ENCODE results near the gene STX8. TPM values are rescaled to one million over a fixed set of nuclear protein-coding genes. Genes with fewer than 3 reads are reported as not detected.

The STX8 gene
- total and polyA plus RNA-seq, 3 donors from 2014 or later: 103 to 160 (median 125) TPM

DNA sequence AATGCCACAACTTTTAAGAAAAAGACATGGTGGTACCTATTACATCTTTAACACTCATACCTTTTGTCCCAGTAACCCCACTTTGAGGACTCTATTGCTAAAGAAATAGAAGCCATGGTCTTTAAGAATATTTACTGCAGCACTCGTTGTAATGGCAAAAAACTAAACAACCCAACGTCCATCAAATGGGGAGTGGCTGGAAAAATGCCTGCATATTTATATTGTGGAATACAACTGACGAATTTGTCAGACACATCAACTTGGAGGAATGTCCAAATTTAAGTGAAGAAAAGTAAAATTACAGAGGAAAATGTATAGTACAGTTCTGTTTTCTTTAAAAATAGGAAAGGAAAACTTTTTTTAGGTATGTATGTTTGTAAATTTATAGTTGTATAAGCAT, 47.8 kb downstream of the STX8 start:
- no peak for DNase-seq
- Histone ChIP-seq H3K4me3 (no peak overlapping the region), H3K9me3 (no peaks in the 10 kb centered on the region), H3K4me1 (no peaks in the 10 kb centered on the region), H3K27me3 (no peaks in the 10 kb centered on the region), H3K27ac (no peak overlapping the region), H3K36me3 (ENCODE audit: low read depth, missing control alignments) (no peaks in the 10 kb centered on the region)
- WGBS, 2 donors: 70 to 82% methylated on average over 3 of the region's 3 CpGs
- intact Hi-C loops (cut with DNase I; ENCODE audit: low total_unique reads): loop anchor here (10.0 kb wide), 1 partner anchor 533 kb away; no protein-coding TSS in a partner anchor
- TF ChIP-seq CTCF (IDR thresholded peaks at IDR 0.05) (no peak), POLR2A (IDR thresholded peaks at IDR 0.05) (no peak)

DNA sequence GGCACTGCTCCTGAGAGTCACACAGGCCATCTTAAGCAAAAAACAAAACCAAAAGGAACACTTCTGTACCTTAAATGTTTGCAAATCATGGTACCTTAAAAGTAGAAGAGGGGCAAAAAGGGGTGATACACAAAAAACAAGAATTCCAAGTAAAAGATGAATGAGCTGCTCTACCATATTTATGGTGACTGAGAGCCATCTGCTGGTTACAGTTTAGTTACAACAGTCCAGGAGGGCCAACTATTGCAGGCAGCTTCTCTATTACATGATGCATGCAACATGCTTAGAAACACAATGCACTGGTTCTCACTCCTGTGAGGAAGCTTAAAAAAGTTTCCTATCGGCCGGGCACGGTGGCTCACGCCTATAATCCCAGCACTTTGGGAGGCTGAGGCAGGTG, 53.5 kb downstream of the STX8 start:
- Histone ChIP-seq H3K9me3 (no peaks in the 10 kb centered on the region), H3K36me3 (ENCODE audit: low read depth, missing control alignments) (no peaks in the 10 kb centered on the region), H3K27me3 (no peaks in the 10 kb centered on the region), H3K4me3 (no peak overlapping the region), H3K27ac (no peak overlapping the region), H3K4me1 (no peaks in the 10 kb centered on the region)
- TF ChIP-seq CTCF (IDR thresholded peaks at IDR 0.05) (peak; percentile 17 to 50 (median 32)), POLR2A (IDR thresholded peaks at IDR 0.05) (no peak)
- peak; percentile 22 for DNase-seq
- intact Hi-C loops (cut with DNase I; ENCODE audit: low total_unique reads): loop anchor here (10.0 kb wide), 1 partner anchor 527 kb away; no protein-coding TSS in a partner anchor
- WGBS, 2 donors: 48 to 49% methylated on average over 4 of the region's 4 CpGs

DNA sequence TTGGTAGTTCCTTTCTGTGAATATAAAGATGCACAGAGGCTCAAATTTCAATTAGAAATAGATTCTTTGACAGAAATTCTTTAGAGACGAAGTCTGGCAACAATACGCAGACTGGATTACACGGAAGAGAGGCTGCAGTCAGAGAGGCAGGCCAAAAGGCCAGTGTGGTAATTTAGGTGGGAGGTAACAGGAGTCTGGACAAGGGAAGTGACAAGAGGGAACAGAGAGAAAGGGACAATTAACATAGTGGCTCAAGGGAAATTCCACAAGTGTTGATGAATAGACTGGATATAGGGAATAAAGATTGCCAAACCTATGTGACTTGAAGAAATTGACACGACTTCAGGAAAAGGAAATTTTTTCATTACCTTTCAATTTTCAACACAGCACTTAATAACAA, 54.6 kb downstream of the STX8 start:
- H3K27me3 ChIP-seq: no peaks in the 10 kb centered on the region
- no peak overlapping the region for H3K4me3 ChIP-seq
- no peak overlapping the region for H3K27ac ChIP-seq
- 75% methylated on average over 4 of the region's 4 CpGs for WGBS, 2 donors
- intact Hi-C loops (cut with DNase I; ENCODE audit: low total_unique reads): loop anchor here (10.0 kb wide), 1 partner anchor 526 kb away; no protein-coding TSS in a partner anchor
- no peaks in the 10 kb centered on the region for H3K4me1 ChIP-seq
- no peaks in the 10 kb centered on the region for H3K9me3 ChIP-seq
- H3K36me3 ChIP-seq (ENCODE audit: low read depth, missing control alignments): no peaks in the 10 kb centered on the region
- TF ChIP-seq CTCF (IDR thresholded peaks at IDR 0.05) (no peak), POLR2A (IDR thresholded peaks at IDR 0.05) (no peak)
- no peak for DNase-seq

GRCh38 chr17:9520649-9521048, 55.0 kb downstream of the STX8 start:
- Histone ChIP-seq H3K27ac (no peak overlapping the region), H3K4me1 (no peaks in the 10 kb centered on the region), H3K36me3 (ENCODE audit: low read depth, missing control alignments) (no peaks in the 10 kb centered on the region), H3K27me3 (no peaks in the 10 kb centered on the region), H3K4me3 (no peak overlapping the region), H3K9me3 (no peaks in the 10 kb centered on the region)
- TF ChIP-seq CTCF (IDR thresholded peaks at IDR 0.05): no peak
- TF ChIP-seq POLR2A (IDR thresholded peaks at IDR 0.05): no peak
- intact Hi-C loops (cut with DNase I; ENCODE audit: low total_unique reads): loop anchor here (10.0 kb wide), 1 partner anchor 526 kb away; no protein-coding TSS in a partner anchor
- WGBS, 2 donors: 68 to 80% methylated on average over 4 of the region's 4 CpGs
- no peak for DNase-seq

DNA sequence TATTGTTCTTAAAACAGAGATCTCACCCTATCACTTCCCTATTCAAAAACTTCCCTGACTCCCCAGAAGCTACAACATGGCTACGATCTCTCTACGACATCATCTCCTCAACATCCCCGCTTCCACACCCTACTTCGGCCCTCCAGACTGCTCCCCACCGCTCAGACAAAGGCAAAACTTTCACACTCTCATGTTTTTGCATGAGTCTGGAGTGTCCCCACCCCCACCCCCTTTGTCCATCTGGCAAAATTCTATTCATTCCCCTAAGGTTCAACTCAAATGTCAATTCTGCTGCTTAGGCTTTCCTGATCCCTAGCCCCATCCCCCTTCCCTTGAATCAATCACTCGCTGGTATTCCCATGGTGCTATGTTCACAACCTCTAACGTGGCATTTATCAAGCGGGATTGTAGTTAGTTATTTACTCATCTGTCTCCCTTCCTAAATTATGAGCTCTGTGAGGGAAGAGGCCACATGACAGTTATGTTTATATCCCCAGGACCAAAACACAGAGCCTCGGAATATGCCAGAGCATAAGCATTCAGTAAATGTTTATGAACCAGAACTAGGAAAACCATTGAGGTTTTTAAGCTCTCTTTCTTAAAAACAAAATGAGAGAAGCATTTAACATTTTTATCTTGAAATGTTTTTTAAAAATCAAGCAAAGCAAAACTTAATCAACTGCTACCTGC, 55.9 kb downstream of the STX8 start:
- no peak overlapping the region for H3K27ac ChIP-seq
- intact Hi-C loops (cut with DNase I; ENCODE audit: low total_unique reads): loop anchor here (10.0 kb wide), 1 partner anchor 525 kb away; no protein-coding TSS in a partner anchor
- no peaks in the 10 kb centered on the region for H3K9me3 ChIP-seq
- no peak overlapping the region for H3K4me3 ChIP-seq
- no peaks in the 10 kb centered on the region for H3K36me3 ChIP-seq (ENCODE audit: low read depth, missing control alignments)
- WGBS, 2 donors: 80 to 93% methylated on average over 8 to 9 of the region's 9 CpGs
- H3K4me1 ChIP-seq: no peaks in the 10 kb centered on the region
- no peaks in the 10 kb centered on the region for H3K27me3 ChIP-seq
- DNase-seq: no peak
- TF ChIP-seq POLR2A (IDR thresholded peaks at IDR 0.05): no peak
- TF ChIP-seq CTCF (IDR thresholded peaks at IDR 0.05): no peak
